Activated naive CD4-positive, alpha-beta T cell treated with anti-CD3 and anti-CD28 coated beads, Interleukin-2, amount 50 U/mL, for 16 hours (primary cell): ENCODE measurements around the gene PLAAT4.
"Not testable (repeated sequence)": the region's sequence is repeated elsewhere in the genome, so short reads cannot be mapped to it uniquely, and the experiment has no call there.

Experiments
- DNase-seq: peaks from one replicate; pipeline ENCODE4 v3.0.0-alpha.2; 2020

The PLAAT4 gene

DNA sequence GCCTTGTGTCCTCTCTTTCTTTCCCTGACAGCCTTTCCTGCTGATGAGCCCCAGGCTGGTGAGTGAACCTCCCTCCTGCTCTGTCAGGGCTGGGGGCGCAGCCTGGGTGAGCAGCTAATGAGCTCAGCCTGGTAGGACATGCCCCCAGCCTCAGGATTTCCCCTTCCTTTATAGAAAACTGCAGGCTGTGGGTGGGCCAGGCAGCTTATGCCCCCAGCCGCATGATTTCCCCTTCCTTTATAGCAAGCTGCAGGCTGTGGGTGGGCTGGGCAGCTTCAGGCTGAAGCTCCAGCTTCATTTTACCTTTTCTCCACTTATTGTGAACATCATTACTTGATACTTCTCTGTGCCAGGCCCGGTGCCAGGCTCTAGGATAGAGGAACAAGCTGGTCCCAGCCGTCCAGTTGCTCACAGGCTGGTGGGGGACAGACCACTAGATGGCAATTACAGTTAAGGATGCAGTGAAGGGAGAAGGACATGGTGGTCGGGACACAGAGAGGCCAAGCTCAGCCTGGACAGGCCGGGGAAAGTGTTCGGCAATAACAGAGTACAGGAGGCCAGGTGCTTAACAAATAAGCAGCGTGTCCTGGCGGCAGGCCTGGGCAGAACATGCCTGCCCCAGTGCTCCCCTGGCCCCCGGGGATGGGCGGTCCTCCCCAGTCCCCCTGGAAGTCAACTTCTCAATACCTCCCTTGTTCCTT, 25.4 kb upstream of the PLAAT4 start:
- no peak for DNase-seq

DNA sequence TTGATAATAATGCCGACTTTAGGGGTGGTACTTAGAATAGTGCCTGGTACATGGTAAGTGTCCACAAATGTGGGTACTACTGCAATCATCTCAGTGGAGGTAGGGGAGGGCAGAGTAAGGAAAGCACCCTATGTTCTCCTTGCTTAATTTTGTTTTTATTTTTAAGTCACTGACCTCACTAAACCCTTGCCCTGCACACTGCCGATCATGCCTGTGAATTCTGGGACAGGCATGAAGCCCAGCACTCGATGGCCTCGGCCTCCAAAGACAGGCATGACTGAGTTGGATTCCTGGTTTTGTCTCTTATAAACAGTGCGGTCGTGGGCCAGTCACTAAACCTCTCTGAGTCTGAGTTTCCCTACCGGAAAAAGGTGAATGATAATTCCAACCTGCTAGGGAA, 23.8 kb upstream of the PLAAT4 start:
- DNase-seq: no peak

DNA sequence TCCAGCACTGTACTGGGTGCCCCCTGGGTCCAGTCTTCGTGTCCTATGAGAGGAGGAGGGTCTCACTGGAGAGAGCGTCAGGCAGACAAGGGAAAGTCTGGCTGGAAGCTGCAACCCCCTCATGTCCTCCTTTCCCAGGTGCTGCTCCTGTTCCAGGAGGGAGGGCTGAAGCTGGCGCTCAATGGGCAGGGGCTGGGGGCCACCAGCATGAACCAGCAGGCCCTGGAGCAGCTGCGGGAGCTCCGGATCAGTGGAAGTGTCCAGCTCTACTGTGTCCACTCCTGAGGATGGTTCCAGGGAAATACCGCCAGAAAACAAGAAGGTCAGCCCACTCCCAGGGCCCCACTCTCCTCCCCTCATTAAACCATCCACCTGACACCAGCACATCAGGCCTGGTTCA, 20.5 kb upstream of the PLAAT4 start:
- DNase-seq: no peak

DNA sequence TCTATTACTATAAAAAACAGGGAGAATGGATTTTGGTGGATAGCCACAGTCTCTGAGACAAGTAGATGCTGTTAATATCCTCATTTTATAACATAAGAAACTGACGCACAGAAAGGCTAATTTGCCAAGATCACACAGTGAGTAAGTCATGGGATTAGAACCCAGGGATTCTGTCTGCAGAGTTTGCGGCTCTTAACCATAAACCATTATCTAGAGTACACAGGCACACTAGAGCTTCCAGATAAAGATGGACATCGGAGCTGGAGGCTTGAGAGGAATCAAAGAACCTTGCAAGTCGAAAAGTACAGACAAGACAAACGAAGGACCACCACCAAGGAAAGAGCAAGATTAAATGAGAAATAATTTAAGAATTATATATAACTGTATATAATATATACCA, 19.5 kb upstream of the PLAAT4 start:
- DNase-seq: no peak

DNA sequence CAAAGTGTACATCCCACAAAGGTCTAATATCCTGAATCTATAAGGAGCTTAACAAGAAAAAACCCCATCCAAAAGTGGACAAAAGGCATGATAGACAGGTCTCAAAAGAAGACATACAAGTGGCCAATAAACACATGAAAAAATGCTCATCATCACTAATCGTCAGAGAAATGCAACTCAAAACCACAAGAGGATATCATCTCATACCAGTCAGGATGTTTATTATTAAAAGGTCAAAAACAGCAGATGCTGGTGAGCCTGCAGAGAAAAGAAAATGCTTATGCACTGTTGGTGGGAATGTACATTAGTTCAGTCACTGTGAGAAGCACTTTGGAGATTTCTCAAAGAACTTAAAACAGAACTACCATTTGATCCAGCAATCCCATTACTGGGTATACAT, 18.1 kb upstream of the PLAAT4 start:
- DNase-seq: no peak

DNA sequence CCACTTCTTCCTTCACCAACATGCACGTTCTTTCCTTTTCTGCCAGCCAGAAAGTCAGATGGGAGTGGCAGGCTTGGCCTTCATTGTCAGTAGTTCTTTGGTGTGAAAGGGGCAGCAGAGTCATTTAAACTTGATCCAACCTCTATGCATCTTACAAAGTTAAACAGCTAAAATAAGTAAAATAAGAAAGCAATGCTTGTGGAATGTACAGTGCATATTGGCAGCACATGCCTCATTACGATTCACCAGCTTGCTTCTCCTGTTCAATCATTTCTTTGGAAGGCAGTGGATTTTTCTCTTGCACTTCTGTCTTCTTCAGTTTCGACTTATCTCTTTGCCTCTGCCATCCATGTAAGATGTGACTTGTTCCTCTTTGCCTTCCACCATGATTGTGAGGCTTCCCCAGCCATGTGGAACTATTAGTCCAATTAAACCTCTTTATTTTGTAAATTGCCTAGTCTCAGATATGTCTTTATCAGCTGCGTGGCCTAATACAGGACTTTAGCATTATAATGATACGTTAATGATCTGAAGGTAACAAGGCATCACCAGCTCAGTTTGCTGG, 15.9 kb upstream of the PLAAT4 start:
- DNase-seq: no peak

DNA sequence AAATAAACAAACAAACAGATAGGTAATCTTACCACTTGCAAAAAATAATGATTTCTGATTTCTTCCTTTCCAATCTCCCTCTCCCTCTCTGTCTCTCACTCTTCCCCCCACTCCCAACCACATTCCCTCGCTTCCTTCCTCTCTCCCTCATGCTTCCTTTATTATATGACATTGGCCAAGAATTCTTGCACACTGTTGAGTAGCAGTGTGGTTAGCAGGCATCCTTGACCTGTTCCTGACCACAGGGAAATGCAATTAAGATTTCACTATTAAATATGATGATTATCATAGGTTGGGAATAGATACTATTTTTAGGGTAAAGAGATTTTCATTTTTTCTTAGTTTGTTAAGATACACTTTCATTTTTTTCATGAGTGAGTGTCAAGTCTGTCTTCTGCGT, 14.7 kb upstream of the PLAAT4 start:
- no peak for DNase-seq

DNA sequence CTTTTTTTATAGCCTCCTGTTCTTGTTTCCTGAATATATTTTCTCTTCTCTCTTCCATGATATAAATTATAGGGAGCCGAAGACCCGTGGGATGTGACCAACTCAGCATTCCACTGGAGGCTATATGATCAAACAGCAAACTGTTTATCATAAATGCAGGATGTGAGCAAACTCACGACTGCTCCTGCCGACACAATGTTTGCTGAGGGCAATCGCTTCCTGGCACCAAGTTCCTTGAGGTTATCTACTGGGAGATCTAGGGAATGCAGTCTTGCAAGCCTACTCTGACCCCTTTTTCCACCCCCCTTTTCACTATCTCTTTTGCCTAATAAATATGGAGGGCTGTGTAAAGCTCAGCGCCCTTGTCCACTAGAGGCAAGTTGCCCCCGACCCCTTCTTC, 13.5 kb upstream of the PLAAT4 start:
- DNase-seq: no peak

DNA sequence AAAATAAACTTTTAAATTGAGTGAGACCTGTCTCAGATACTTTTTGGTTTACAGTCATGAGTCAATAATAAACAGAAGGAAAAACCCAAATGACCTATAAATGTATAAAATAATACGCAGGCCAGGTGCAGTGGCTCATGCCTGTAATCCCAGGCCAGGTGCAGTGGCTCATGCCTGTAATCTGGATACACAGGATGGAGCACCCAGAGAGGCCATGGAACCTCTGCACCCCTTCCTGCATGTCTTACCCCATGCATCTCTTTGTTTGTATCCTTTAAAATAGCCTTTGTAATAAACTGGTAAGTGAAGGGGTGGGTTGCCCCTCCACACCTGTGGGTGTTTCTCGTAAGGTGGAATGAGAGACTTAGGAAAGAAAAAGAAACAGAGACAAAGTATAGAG, 8.9 kb upstream of the PLAAT4 start:
- no peak for DNase-seq

DNA sequence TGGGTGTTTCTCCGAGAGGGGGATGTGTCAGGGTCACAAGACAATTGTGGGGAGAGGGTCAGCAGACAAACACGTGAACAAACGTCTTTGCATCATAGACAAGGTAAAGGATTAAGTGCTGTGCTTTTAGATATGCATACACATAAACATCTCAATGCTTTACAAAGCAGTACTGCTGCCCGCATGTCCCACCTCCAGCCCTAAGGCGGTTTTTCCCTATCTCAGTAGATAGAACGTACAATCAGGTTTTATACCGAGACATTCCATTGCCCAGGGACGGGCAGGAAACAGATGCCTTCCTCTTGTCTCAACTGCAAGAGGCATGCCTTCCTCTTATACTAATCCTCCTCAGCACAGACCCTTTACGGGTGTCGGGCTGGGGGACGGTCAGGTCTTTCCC, 8.5 kb upstream of the PLAAT4 start:
- DNase-seq: not testable (repeated sequence)

DNA sequence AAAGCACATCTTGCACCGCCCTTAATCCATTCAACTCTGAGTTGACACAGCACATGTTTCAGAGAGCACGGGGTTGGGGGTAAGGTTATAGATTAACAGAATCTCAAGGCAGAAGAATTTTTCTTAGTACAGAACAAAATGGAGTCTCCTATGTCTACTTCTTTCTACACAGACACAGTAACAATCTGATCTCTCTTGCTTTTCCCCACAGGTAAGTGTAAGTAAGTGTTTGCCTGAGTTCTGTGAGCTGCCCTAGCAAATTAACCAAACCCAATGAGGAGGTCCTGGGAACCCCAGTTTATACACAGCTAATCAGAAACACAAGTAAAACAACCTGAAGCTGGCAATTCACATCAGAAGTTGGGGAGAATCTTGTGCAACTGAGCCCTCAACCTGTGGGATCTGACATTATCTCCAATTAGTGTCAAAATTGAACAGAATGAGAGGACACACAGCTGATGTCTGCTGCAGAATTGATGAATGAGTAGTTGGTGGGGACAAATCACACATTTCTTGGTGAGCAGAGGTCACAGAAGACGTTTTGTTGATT, 7.8 kb upstream of the PLAAT4 start:
- not testable (repeated sequence) for DNase-seq

DNA sequence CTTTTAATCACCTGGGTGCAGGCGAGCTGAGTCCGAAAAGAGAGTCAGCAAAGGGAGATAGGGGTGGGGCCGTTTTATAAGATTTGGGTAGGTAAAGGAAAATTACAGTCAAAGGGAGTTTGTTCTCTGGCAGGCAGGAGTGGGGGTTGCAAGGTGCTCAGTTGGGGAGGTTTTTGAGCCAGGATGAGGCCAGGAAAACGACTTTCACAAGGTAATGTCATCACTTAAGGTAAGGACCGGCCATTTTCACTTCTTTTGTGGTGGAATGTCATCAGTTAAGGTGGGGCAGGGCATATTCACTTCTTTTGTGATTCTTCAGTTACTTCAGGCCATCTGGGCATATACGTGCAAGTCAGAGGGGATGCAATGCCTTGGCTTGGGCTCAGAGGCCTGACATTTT, 7.2 kb upstream of the PLAAT4 start:
- not testable (repeated sequence) for DNase-seq

DNA sequence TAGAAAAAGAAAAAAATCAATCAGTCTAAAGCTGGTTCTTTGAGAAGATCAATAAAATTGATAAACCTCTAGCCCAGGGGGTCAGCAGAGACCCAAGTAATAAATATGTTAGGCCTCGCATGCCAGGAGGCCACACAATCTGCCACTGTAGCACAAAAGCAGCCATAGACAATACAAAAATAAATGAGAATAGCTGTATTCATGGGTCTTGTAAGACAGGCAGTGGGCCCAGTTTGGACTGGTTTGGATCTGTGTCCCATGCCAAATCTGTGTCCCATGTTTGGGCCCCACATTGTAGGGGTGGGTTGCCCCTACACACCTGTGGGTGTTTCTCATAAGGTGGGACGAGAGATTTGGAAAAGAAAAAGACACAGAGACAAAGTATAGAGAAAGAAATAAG, 6.6 kb upstream of the PLAAT4 start:
- no peak for DNase-seq

DNA sequence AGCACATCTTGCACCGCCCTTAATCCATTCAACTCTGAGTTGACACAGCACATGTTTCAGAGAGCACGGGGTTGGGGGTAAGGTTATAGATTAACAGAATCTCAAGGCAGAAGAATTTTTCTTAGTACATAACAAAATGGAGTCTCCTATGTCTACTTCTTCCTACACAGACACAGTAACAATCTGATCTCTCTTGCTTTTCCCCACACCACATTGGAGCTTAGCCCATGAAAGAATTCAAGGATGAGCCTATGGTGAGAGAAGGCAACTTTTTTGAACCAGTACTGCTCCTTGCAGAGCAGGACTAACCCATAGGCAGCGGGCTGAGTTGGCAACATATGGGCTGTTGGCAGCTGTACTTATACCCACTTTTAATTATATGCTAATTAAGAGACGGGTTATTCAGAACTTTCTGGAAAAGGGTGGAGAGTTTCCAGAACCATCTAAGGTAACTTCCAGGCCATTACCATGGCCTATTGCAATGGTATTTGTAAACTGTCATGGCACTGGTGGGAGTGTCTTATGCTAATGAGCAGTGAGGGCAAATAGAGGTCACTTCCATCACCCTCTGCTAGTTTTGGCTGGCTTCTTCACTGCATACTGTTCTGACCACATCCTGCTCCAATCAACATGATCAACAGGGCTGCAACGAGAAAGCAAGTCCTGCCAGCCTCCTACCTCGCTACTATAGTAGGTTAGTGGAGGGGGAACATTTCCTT, 5.4 kb upstream of the PLAAT4 start:
- not testable (repeated sequence) for DNase-seq

DNA sequence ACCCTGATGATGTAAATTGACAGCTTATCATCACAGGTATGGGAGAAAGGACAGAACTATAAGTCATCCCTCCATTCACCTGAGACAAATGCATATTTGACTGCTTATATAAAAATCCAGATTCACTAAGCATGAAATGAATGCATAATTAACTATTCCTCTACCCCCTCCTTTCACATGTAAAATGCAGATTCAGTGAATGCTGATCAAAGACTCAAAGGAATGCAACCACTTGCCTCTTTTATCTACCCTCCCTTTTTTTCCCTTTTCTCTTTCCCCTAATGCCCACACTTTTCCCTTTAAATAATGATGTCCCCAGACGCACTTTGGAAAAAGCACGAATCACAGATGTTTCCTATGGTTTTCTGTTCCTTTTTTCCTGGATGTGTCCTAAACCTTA, 4.5 kb upstream of the PLAAT4 start:
- no peak for DNase-seq

DNA sequence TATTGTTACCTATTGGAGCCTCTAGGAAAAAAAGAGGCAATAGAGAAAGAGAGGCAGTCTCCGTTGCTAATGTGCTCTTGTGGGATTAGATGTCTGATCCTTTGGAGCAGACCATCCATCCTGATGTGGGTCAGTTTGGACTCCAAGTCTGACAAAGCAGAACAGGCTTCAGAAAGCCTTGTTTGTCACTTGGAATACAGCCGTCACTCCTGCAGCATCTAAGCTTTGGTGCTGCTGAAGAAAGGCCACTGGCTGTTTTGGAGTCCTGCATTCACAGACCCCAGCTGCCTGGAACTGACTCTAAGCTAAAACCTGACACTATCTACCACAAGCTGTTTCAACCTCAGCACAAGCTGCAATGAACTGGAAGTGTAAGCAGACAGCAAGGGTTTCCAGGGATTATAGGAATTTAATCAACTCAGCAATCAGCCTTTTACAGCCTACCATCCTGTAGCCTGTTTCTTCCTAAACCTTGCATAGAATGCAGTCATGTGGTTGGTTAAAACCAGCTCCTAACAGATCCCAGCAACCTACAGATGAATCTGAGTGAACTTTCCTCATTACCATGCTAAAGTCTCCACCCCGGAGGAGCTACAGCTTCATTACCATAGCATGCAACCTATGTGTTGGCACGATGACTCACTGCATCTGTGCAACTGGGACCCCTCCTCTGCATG, 3.7 kb upstream of the PLAAT4 start:
- DNase-seq: no peak

DNA sequence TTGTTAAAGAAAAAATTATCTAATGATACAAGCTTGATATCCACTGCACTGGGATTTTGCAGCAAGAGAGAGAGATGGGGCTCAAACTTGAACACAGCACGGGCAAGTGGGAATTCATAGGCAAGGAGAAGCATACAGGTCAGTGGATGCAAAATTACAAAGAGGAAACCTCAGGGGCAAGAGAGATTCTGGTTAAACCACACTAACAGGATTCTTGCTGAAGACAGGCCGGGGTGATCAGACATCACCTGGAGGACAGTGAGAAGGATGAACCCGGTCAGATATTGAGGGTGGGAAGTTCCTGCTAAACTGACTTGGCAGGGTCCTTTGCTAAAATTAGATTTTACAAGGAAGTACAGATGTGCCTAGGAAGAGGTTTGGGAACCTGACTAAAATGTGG, 2.5 kb upstream of the PLAAT4 start:
- no peak for DNase-seq

DNA sequence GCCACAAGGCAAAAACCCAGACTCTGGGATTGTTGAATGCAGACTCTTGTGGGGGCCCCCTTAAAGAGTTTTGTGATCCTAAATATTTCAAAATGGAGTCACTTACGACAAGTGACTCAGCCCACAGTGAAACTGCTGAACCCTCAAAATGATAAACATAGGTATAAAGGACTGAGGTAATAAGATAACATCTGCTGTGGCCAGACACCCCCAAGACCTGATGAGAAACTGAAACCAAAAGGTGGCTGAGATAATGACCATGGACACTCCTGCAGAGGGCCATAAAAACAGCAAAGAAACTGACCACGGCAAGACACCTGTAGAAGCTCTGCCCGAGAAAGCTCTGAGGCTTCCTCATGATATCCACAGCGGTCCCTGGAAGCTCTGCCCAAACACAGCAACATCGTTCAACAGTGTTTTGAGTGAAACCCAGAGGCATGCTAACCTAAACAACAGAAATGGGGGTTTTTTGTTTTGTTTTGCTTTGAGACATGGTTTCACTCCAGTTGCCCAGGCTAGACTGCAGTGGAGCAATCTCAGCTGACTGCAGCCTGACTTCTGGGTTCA, 1.6 kb upstream of the PLAAT4 start:
- DNase-seq: no peak

DNA sequence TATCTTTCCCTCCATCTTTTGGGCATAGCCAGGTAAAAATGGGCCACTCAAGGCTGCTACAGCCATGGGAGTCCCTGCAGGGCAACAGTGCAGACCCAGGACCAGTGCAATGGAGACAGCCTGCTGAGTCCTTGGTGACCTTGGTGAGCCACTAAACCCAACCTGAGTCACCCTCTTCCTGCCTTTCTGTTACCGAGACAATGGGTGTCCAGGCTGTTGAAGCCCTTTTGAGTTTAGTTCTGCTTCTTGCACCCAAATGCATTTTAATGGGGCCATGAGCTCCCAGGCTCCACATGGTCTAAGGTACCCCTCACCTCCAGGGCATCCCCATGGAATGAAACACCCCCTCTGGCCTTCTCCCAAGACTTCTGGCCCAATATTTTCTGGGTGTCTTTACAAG, 874 bp upstream of the PLAAT4 start:
- no peak for DNase-seq

DNA sequence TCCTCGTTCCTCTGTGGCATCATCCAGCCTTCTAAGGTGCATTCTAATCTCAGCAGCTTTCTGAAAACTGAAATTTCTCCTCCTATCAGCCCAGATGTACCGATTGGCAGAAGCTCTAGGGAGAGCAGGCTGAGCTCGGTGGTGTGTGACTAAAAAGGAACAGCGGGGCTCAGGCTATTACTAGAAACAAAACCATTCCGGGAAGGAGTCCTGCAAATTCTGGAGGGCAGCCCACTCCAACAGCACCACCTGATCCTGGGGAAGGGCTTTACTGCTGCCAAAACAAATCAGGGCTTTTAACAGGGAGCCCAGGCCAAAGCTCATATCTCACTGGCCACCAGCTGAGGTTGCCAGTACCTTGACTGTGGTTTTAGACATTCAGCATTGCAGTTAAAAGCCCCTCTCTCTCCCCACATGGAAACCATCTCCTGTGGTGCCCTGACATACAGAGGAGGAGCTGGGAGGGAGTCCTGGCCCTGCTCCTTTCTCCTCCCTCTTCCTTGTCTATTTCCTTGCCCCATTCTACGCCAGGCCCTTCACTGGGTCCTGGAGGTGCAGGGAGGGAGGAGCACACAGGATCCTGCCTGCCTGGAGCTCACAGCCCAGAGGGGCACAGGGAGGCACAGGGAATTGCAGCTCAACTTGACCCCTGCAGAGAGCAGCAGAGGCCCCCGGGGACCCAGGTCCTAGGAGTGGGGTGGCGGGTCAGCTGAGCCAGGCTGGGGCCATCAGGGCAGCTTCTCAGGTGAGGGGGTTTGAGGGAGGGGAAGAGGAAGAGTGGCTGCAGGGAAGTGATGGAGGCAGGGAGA, 889 bp downstream of the PLAAT4 start:
- no peak for DNase-seq

DNA sequence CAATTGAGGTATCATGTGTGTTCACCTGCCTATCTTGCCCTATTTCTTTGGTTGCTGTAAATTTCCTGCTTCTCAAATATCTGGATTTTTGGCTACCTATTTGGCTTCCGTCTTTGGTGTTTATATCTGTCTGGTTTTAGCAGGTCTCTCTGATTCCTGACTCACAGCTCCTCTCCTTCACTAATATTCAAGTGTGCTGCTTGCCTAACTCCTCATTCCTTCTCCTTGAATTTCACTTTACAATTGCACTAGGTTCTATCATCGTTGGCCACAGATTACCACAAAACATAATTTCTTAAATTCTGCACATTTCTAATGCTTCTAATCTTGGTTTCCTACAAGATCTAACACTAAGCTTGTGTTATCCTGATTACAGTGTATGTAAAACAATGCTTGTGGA, 5.9 kb downstream of the PLAAT4 start:
- not testable (repeated sequence) for DNase-seq

DNA sequence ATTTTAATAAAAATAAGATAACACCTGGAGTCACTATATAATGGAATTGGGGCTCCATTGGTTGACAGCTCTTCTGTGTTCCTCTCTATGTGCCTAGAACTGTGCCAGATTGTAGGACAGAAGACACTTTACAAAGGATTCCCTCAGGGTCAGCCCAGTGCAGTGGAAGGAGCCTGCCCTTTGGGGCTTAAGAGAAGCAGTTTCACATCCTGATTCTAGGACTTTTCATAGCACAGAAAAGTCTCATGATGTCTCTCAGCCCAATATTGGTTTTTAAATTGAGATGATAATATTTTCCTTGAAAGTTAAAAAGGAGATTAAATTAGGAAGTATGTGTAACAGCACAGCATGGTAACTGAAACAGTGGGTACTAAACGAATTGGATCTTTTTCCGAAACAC, 7.1 kb downstream of the PLAAT4 start:
- no peak for DNase-seq
